ENCODE measurements around the gene DLD.

DNA sequence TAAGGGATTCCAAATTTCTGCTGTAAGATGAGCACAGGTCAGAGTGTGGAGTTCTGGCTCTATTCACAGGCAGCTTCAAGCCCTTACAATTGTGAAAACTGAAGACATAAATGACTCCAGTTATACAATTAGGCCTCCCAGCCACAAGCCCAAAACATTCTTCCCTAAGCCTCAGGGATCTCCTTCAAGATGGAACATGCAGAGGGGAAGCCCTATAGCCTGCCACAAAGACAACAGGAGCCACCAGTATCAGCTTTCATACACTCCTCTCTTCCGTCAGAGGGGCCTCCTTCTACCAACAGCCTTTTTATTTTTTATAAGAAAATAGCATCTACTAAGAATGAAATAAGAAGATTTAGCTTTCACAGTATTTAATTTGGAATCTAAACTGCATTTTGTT is 46.5 kb downstream of the DLD start:
- TF ChIP-seq CREB1 (CRISPR knock-in tag; IDR thresholded peaks at IDR 0.05), result no peak
- TF ChIP-seq SP1 (CRISPR knock-in tag; conservative IDR thresholded peaks at IDR 0.05), result no peak
- TF ChIP-seq SOX15 (CRISPR knock-in tag; IDR thresholded peaks at IDR 0.05), result no peak
- no peak for TF ChIP-seq CTCF (IDR thresholded peaks at IDR 0.05)
- no peak for TF ChIP-seq AR (CRISPR knock-in tag; IDR thresholded peaks at IDR 0.05)
- TF ChIP-seq MXD4 (CRISPR knock-in tag; IDR thresholded peaks at IDR 0.05; ENCODE audit: borderline replicate concordance), result no peak
- TF ChIP-seq ESRRA (CRISPR knock-in tag; IDR thresholded peaks at IDR 0.05; ENCODE audit: borderline replicate concordance), result no peak
